HepG2 (cell line): Measurements from ENCODE around the gene SMARCC1. TPM values are rescaled to one million over a fixed set of nuclear protein-coding genes. Genes with fewer than 3 reads are reported as not detected.
A peak's percentile ranks its signal among the peaks of the same experiment; 100 is the strongest.

ENCODE experiments used
- CC2D1A ChIP-seq: sonication (generic); formaldehyde crosslinking; IDR thresholded peaks from 2 replicates; pipeline ENCODE4 v1.8.1; 2023; ENCODE audit warnings: mild to moderate bottlenecking, missing genetic modification reagents
- ELF4 ChIP-seq: sonication (generic); formaldehyde crosslinking; IDR thresholded peaks from 2 replicates; pipeline ENCODE4 v1.5.0; 2020; ENCODE audit warnings: missing genetic modification reagents, mild to moderate bottlenecking, moderate library complexity, borderline replicate concordance
- GABPB1 ChIP-seq: IDR thresholded peaks from 2 replicates; pipeline ENCODE4 v1.6.1; 2016; ENCODE audit warnings: mild to moderate bottlenecking, missing genetic modification reagents, moderate library complexity, missing compliant biosample characterization
- GATA4 ChIP-seq: sonication (generic); IDR thresholded peaks from 2 replicates; pipeline ENCODE4 v1.6.1; 2016; ENCODE audit warnings: antibody characterized with exemption, low read depth, borderline replicate concordance
- HDAC1 ChIP-seq: sonication (generic); formaldehyde crosslinking; IDR thresholded peaks from 2 replicates; pipeline ENCODE4 v1.5.1; 2020; ENCODE audit warnings: mild to moderate bottlenecking, missing genetic modification reagents
- NAIF1 ChIP-seq: sonication (generic); formaldehyde crosslinking; IDR thresholded peaks from 2 replicates; pipeline ENCODE4 v1.5.0; 2020; ENCODE audit warnings: mild to moderate bottlenecking, missing genetic modification reagents, borderline replicate concordance
- NFE2L2 ChIP-seq: fragments of 150-350 bp; IDR thresholded peaks from 2 replicates; pipeline ENCODE4 v1.6.1; 2014; ENCODE audit warnings: low read length
- SKI ChIP-seq: fragments of 450-650 bp; IDR thresholded peaks from one replicate; pipeline ENCODE4 v1.6.1; 2018; ENCODE audit warnings: mild to moderate bottlenecking; ENCODE audit not compliant: partially characterized antibody
- SOX6 ChIP-seq, 2 experiments: fragments of 450-650 bp in 1 of 2; sonication (generic) in 1 of 2; formaldehyde crosslinking in 1 of 2; IDR thresholded peaks; 2 replicates each; pipeline versions ENCODE4 v1.4.0 to v1.6.1; 2017 to 2020; ENCODE audit warnings: antibody characterized with exemption in 1 of 2, mild to moderate bottlenecking in 1 of 2, missing genetic modification reagents in 1 of 2
- ZC3H13 ChIP-seq: sonication (generic); formaldehyde crosslinking; IDR thresholded peaks from 2 replicates; pipeline ENCODE4 v1.8.1; 2023; ENCODE audit warnings: mild to moderate bottlenecking, missing genetic modification reagents, moderate library complexity
- ZFP1 ChIP-seq: IDR thresholded peaks from 2 replicates; pipeline ENCODE4 v1.6.1; 2016
- ZNF24 ChIP-seq: fragments of 450-650 bp; IDR thresholded peaks from 2 replicates; pipeline ENCODE4 v1.6.1; 2017; ENCODE audit warnings: antibody characterized with exemption, mild to moderate bottlenecking
- ZNF558 ChIP-seq: sonication (generic); formaldehyde crosslinking; IDR thresholded peaks from 2 replicates; pipeline ENCODE4 v1.9.0; 2022; ENCODE audit warnings: mild to moderate bottlenecking, missing genetic modification reagents, borderline replicate concordance
- ZNF768 ChIP-seq: sonication (generic); formaldehyde crosslinking; IDR thresholded peaks from 2 replicates; pipeline ENCODE4 v1.4.0; 2020; ENCODE audit warnings: missing genetic modification reagents
- ZNF878 ChIP-seq: sonication (generic); formaldehyde crosslinking; IDR thresholded peaks from 2 replicates; pipeline ENCODE4 v1.8.1; 2023; ENCODE audit warnings: mild to moderate bottlenecking, missing genetic modification reagents, moderate library complexity
- polyA plus RNA-seq, 8 experiments: library from polyadenylated mRNA; depleted of rRNA in 3 of 8; stranded (reverse) in 7 of 8; unstranded in 1 of 8; fragments of >200 nt; fragmentation: Illumina TruSeq in 4 of 8; extraction: Trizol in 4 of 8; gene quantifications; 2 replicates each; pipeline versions ENCODE4 v1.2.1 to v1.2.3, GENCODE V29; 2011 to 2016; ENCODE audit warnings: low read depth in 4 of 8, missing spikeins in 1 of 8, mixed read lengths in 1 of 8; ENCODE audit not compliant: insufficient read depth in 1 of 8
- total RNA-seq, 5 experiments: library from RNA; depleted of rRNA; stranded (reverse); fragments of >200 nt; fragmentation: Illumina TruSeq; extraction: Trizol; gene quantifications; 2 replicates each; pipeline ENCODE4 v1.2.3, GENCODE V29; 2016; ENCODE audit warnings: low read depth in 1 of 5
- TF ChIP-seq, protein P1 (sequence below): sonication (generic); formaldehyde crosslinking; conservative IDR thresholded peaks from 2 replicates; pipeline ENCODE4 v1.4.0; 2020; ENCODE audit warnings: mild to moderate bottlenecking, missing genetic modification reagents, moderate library complexity
- TF ChIP-seq, protein P2 (sequence below): sonication (generic); formaldehyde crosslinking; IDR thresholded peaks from 2 replicates; pipeline ENCODE4 v1.8.0; 2022; ENCODE audit warnings: mild to moderate bottlenecking, missing genetic modification reagents
- TF ChIP-seq, protein P3 (sequence below): sonication (generic); formaldehyde crosslinking; conservative IDR thresholded peaks from 2 replicates; pipeline ENCODE4 v1.8.0; 2022; ENCODE audit warnings: mild to moderate bottlenecking, moderate library complexity, missing genetic modification reagents
- TF ChIP-seq, protein P4 (sequence below): sonication (generic); formaldehyde crosslinking; IDR thresholded peaks from 2 replicates; pipeline ENCODE4 v1.5.1; 2020; ENCODE audit warnings: missing genetic modification reagents, mild to moderate bottlenecking, borderline replicate concordance
- TF ChIP-seq, protein P5 (sequence below): sonication (generic); formaldehyde crosslinking; IDR thresholded peaks from 2 replicates; pipeline ENCODE4 v1.5.0; 2020; ENCODE audit warnings: mild to moderate bottlenecking, missing genetic modification reagents

SMARCC1 gene
- total and polyA plus RNA-seq, 2 of the 13 experiments (the other 11 are each of a cell fraction or from before 2014, with no cell fraction given), result 47.9 to 58.4 TPM

DNA sequence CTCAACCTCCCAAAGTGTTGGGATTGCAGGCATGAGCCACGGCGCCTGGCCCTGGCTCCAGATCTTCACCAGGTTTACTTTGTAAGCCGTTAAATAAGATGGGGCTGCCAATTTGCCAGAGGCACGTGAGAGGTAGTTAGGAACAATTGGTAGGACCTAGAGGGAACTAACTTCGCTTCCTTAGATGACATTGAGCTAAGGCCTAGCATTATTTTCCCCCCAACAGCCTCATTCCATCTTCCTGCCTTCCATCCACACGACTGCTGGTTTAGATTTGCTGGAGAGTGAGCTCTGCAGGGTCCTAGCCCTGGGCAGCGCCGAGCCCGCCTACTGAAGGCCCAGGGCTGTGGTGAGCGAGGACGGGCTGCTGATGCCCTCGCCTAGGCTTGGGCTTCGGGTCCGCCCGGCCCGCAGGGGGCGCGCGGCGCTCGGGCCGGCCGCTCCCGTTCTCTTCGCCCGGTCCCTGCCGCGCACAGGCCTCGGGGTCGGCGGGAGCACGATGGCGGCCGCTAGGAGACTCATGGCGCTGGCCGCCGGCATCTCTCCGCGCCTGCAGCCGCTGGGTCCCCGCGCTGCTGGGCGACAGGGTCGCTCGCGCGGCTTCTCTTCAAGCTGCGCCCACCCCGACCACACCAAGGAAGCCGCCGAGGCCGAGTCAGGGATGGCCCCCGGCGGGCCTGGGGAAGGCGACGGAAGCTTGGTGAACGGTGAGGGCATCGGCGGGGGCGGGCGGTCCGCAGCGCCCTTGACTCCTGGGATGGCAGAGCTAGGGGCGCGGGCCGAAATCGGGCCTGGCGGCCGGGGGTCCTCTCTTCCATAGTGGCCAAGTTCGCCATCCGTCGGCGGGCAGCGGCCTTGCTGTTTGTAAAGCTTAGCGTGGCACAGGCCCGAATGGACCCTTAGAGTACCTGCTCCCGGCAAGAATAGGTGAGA, 43.1 kb upstream of the SMARCC1 start (continued):
- TF ChIP-seq, protein P1, sequence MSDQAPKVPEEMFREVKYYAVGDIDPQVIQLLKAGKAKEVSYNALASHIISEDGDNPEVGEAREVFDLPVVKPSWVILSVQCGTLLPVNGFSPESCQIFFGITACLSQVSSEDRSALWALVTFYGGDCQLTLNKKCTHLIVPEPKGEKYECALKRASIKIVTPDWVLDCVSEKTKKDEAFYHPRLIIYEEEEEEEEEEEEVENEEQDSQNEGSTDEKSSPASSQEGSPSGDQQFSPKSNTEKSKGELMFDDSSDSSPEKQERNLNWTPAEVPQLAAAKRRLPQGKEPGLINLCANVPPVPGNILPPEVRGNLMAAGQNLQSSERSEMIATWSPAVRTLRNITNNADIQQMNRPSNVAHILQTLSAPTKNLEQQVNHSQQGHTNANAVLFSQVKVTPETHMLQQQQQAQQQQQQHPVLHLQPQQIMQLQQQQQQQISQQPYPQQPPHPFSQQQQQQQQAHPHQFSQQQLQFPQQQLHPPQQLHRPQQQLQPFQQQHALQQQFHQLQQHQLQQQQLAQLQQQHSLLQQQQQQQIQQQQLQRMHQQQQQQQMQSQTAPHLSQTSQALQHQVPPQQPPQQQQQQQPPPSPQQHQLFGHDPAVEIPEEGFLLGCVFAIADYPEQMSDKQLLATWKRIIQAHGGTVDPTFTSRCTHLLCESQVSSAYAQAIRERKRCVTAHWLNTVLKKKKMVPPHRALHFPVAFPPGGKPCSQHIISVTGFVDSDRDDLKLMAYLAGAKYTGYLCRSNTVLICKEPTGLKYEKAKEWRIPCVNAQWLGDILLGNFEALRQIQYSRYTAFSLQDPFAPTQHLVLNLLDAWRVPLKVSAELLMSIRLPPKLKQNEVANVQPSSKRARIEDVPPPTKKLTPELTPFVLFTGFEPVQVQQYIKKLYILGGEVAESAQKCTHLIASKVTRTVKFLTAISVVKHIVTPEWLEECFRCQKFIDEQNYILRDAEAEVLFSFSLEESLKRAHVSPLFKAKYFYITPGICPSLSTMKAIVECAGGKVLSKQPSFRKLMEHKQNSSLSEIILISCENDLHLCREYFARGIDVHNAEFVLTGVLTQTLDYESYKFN (CRISPR knock-in tag), result peak; percentile 40; the same call in 1 of the 2 replicates
- TF ChIP-seq ZNF768 (CRISPR knock-in tag) (peak; percentile 80), SOX6 (IDR thresholded peaks at IDR 0.05) (no peak), SOX6 (CRISPR knock-in tag; IDR thresholded peaks at IDR 0.05) (peak; percentile 8; the same call in 1 of the 2 replicates), ZNF558 (CRISPR knock-in tag) (peak; percentile 75; the same call in 1 of the 2 replicates), ZC3H13 (CRISPR knock-in tag) (peak; percentile 50; the same call in 1 of the 2 replicates), HDAC1 (peak; percentile 69), NAIF1 (no peak), GATA4 (0 out of 2 replicates have a peak, but pooled peaks have one; percentile 9), CC2D1A (CRISPR knock-in tag) (no peak), ZNF878 (no peak), SKI (peak; percentile 40), GABPB1 (CRISPR knock-in tag) (peak; percentile 84), ZFP1 (CRISPR knock-in tag) (no peak), ELF4 (CRISPR knock-in tag) (no peak), NFE2L2 (no peak), ZNF24 (no peak)
- TF ChIP-seq, protein P2, sequence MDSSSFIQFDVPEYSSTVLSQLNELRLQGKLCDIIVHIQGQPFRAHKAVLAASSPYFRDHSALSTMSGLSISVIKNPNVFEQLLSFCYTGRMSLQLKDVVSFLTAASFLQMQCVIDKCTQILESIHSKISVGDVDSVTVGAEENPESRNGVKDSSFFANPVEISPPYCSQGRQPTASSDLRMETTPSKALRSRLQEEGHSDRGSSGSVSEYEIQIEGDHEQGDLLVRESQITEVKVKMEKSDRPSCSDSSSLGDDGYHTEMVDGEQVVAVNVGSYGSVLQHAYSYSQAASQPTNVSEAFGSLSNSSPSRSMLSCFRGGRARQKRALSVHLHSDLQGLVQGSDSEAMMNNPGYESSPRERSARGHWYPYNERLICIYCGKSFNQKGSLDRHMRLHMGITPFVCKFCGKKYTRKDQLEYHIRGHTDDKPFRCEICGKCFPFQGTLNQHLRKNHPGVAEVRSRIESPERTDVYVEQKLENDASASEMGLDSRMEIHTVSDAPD (CRISPR knock-in tag), result peak; percentile 41; the same call in 1 of the 2 replicates
- TF ChIP-seq, protein P3, sequence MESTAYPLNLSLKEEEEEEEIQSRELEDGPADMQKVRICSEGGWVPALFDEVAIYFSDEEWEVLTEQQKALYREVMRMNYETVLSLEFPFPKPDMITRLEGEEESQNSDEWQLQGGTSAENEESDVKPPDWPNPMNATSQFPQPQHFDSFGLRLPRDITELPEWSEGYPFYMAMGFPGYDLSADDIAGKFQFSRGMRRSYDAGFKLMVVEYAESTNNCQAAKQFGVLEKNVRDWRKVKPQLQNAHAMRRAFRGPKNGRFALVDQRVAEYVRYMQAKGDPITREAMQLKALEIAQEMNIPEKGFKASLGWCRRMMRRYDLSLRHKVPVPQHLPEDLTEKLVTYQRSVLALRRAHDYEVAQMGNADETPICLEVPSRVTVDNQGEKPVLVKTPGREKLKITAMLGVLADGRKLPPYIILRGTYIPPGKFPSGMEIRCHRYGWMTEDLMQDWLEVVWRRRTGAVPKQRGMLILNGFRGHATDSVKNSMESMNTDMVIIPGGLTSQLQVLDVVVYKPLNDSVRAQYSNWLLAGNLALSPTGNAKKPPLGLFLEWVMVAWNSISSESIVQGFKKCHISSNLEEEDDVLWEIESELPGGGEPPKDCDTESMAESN (CRISPR knock-in tag), result peak; percentile 93
- TF ChIP-seq, protein P4, sequence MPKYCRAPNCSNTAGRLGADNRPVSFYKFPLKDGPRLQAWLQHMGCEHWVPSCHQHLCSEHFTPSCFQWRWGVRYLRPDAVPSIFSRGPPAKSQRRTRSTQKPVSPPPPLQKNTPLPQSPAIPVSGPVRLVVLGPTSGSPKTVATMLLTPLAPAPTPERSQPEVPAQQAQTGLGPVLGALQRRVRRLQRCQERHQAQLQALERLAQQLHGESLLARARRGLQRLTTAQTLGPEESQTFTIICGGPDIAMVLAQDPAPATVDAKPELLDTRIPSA (CRISPR knock-in tag), result no peak
- TF ChIP-seq, protein P5, sequence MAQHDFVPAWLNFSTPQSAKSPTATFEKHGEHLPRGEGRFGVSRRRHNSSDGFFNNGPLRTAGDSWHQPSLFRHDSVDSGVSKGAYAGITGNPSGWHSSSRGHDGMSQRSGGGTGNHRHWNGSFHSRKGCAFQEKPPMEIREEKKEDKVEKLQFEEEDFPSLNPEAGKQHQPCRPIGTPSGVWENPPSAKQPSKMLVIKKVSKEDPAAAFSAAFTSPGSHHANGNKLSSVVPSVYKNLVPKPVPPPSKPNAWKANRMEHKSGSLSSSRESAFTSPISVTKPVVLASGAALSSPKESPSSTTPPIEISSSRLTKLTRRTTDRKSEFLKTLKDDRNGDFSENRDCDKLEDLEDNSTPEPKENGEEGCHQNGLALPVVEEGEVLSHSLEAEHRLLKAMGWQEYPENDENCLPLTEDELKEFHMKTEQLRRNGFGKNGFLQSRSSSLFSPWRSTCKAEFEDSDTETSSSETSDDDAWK (CRISPR knock-in tag), result no peak
